Esophagus squamous epithelium (tissue), 5 donors: ENCODE measurements around the gene PGM5. TPM values are rescaled to one million over a fixed set of nuclear protein-coding genes. Genes with fewer than 3 reads are reported as not detected.

Experiments
- DNase-seq: peaks from one replicate; lab custom pipeline; 2025; lab: John Stamatoyannopoulos, UW
- H3K27ac ChIP-seq, 4 donors: fragments of 200-600 bp; sonication (generic); one replicate each; pipeline ENCODE4 v1.5.1; 2016 to 2019; ENCODE audit warnings: mild to moderate bottlenecking in 1 of 4
- H3K27me3 ChIP-seq, 4 donors: fragments of 200-600 bp; sonication (generic); 1 replicate in 3 of 4; 2 replicates in 1 of 4; pipeline versions ENCODE4 v1.5.1 to v1.6.0; 2017 to 2021; ENCODE audit warnings: antibody characterized with exemption in 1 of 4
- H3K36me3 ChIP-seq, 3 donors: fragments of 200-600 bp; sonication (generic); one replicate each; pipeline ENCODE4 v1.5.1; 2016 to 2019
- H3K4me1 ChIP-seq, 3 donors: fragments of 200-600 bp; sonication (generic); one replicate each; pipeline ENCODE4 v1.5.1; 2017 to 2019
- H3K4me3 ChIP-seq, 4 donors: fragments of 200-600 bp; sonication (generic); 1 replicate in 3 of 4; 2 replicates in 1 of 4; pipeline ENCODE4 v1.5.1; 2016 to 2019; ENCODE audit warnings: mild to moderate bottlenecking in 2 of 4, moderate library complexity in 1 of 4
- H3K9me3 ChIP-seq, 3 donors: fragments of 200-600 bp; sonication (generic); one replicate each; pipeline ENCODE4 v1.5.1; 2016 to 2019
- CTCF ChIP-seq, 6 experiments: fragments of 450-650 bp in 4 of 6; fragments of 200-600 bp in 2 of 6; sonication (generic) in 2 of 6; IDR thresholded peaks; one replicate each; pipeline ENCODE4 v1.5.1; 2016 to 2019; ENCODE audit warnings: antibody characterized with exemption in 6 of 6, mild to moderate bottlenecking in 4 of 6, moderate library complexity in 4 of 6
- POLR2A ChIP-seq, 4 donors: fragments of 450-650 bp; IDR thresholded peaks; one replicate each; pipeline ENCODE4 v1.6.1; 2017; ENCODE audit warnings: antibody characterized with exemption in 4 of 4, mild to moderate bottlenecking in 4 of 4, moderate library complexity in 3 of 4
- WGBS, 2 donors: methylation state at CpG; one replicate each; pipeline ENCODE4 v1.1.5; 2018; 5-methylcytosine and 5-hydroxymethylcytosine counted together
- intact Hi-C: fragments of 100-400 bp; cut with DNase I; formaldehyde crosslinking; loops from one replicate; pipeline ENCODE4 v1.15.0; 2022
- total RNA-seq, 4 donors: library from RNA; depleted of rRNA; stranded (reverse); fragments of >200 nt; gene quantifications; one replicate each; pipeline ENCODE4 v1.1.0, GENCODE V29; 2016
- donor health status: DM: yes; HTN: yes; CAD: no.

The PGM5 gene
- total RNA-seq, 4 donors from 2014 or later: 4.5 to 112 (median 20.8) TPM

- Histone ChIP-seq H3K9me3 (no peaks in the 10 kb centered on the region), H3K27ac (peak overlapping the region in 3 of 4 donors; percentile 32 to 42 (median 33)), H3K4me1 (peaks cover 0 to 22% (median 0%) of the 10 kb centered on the region in 3 donors), H3K27me3 (no peaks in the 10 kb centered on the region), H3K4me3 (no peak overlapping the region), H3K36me3 (no peaks in the 10 kb centered on the region)
- intact Hi-C loops: no loop called here
- DNase-seq: no peak
- TF ChIP-seq POLR2A (IDR thresholded peaks at IDR 0.05) (no peak), CTCF (IDR thresholded peaks at IDR 0.05) (no peak)
Measured at GRCh38 chr9:68427216-68427977, 71.0 kb downstream of the PGM5 start.

- Histone ChIP-seq H3K4me3 (no peak overlapping the region), H3K36me3 (no peaks in the 10 kb centered on the region), H3K9me3 (no peaks in the 10 kb centered on the region), H3K27ac (peak overlapping the region in 1 of 4 donors; percentile 16), H3K4me1 (peaks cover 0 to 22% (median 0%) of the 10 kb centered on the region in 3 donors), H3K27me3 (no peaks in the 10 kb centered on the region)
- DNase-seq: no peak
- TF ChIP-seq POLR2A (IDR thresholded peaks at IDR 0.05) (no peak), CTCF (IDR thresholded peaks at IDR 0.05) (no peak)
- 34 to 50% methylated on average over 2 of the region's 2 CpGs for WGBS, 2 donors
- intact Hi-C loops: no loop called here
Measured at GRCh38 chr9:68428481-68428880, 72.1 kb downstream of the PGM5 start.

- no peaks in the 10 kb centered on the region for H3K27me3 ChIP-seq
- no peak for TF ChIP-seq CTCF (IDR thresholded peaks at IDR 0.05)
- no peak for TF ChIP-seq POLR2A (IDR thresholded peaks at IDR 0.05)
- intact Hi-C loops: no loop called here
- WGBS, 2 donors: 63 to 76% methylated on average over 2 of the region's 2 CpGs
- H3K4me3 ChIP-seq: no peak overlapping the region
- DNase-seq: no peak
- H3K36me3 ChIP-seq: no peaks in the 10 kb centered on the region
- no peak overlapping the region for H3K27ac ChIP-seq
- H3K9me3 ChIP-seq: no peaks in the 10 kb centered on the region
- H3K4me1 ChIP-seq: peaks cover 0 to 22% (median 0%) of the 10 kb centered on the region in 3 donors
Measured at GRCh38 chr9:68429631-68430030, 73.2 kb downstream of the PGM5 start.

GRCh38 chr9:68431307-68431706 lies 74.9 kb downstream of the PGM5 start:
- peaks cover 0 to 20% (median 0%) of the 10 kb centered on the region in 3 donors for H3K4me1 ChIP-seq
- H3K4me3 ChIP-seq: no peak overlapping the region
- no peak for DNase-seq
- no peaks in the 10 kb centered on the region for H3K36me3 ChIP-seq
- H3K9me3 ChIP-seq: no peaks in the 10 kb centered on the region
- TF ChIP-seq POLR2A (IDR thresholded peaks at IDR 0.05) (no peak), CTCF (IDR thresholded peaks at IDR 0.05) (no peak)
- no peak overlapping the region for H3K27ac ChIP-seq
- H3K27me3 ChIP-seq: no peaks in the 10 kb centered on the region
- intact Hi-C loops: no loop called here
- WGBS, 2 donors: 77 to 100% methylated on average over 1 of the region's 1 CpG

- TF ChIP-seq CTCF (IDR thresholded peaks at IDR 0.05) (no peak), POLR2A (IDR thresholded peaks at IDR 0.05) (no peak)
Measured at GRCh38 chr9:68433531-68434110, 77.2 kb downstream of the PGM5 start.

More at GRCh38 chr9:68433531-68434110, 77.2 kb downstream of the PGM5 start:
- Histone ChIP-seq H3K27ac (peak overlapping the region in 2 of 4 donors; percentile 14 to 34), H3K4me1 (peaks cover 0 to 5% (median 0%) of the 10 kb centered on the region in 3 donors), H3K4me3 (no peak overlapping the region), H3K9me3 (no peaks in the 10 kb centered on the region), H3K27me3 (no peaks in the 10 kb centered on the region), H3K36me3 (no peaks in the 10 kb centered on the region)
- no peak for DNase-seq
- 72 to 78% methylated on average over 6 of the region's 6 CpGs for WGBS, 2 donors
- intact Hi-C loops: no loop called here
